ENCODE data around the gene CA6. TPM values are rescaled to one million over a fixed set of nuclear protein-coding genes. Genes with fewer than 3 reads are reported as not detected.
"Not testable (repeated sequence)": the region's sequence is repeated elsewhere in the genome, so short reads cannot be mapped to it uniquely, and the experiment has no call there.

The CA6 gene
- total RNA-seq, 1 donor from 2014 or later = 2.3 TPM

GRCh38 chr1:9002215-9002560 is 56.5 kb downstream of the CA6 start:
- intact Hi-C loops (cut with micrococcal nuclease) = loop anchor here (10.0 kb wide), 1 partner anchor 437 kb away; no protein-coding TSS in a partner anchor

- intact Hi-C loops (cut with micrococcal nuclease) = loop anchor here (2.0 to 10.0 kb wide), 3 partner anchors 125 to 439 kb away; partner anchors contain the start of gene ENO1
Observed at GRCh38 chr1:9004031-9004699, 58.5 kb downstream of the CA6 start.

- intact Hi-C loops (cut with micrococcal nuclease) = loop anchor here (1.0 to 10.0 kb wide), 8 partner anchors 17 to 440 kb away; partner anchors contain the start of gene ENO1
Observed at GRCh38 chr1:9004700-9005394, 59.2 kb downstream of the CA6 start.

- intact Hi-C loops (cut with micrococcal nuclease) = loop anchor here (1.0 to 10.0 kb wide), 8 partner anchors 17 to 441 kb away; partner anchors contain the start of gene ENO1
Observed at GRCh38 chr1:9005395-9005708, 59.7 kb downstream of the CA6 start.

DNA sequence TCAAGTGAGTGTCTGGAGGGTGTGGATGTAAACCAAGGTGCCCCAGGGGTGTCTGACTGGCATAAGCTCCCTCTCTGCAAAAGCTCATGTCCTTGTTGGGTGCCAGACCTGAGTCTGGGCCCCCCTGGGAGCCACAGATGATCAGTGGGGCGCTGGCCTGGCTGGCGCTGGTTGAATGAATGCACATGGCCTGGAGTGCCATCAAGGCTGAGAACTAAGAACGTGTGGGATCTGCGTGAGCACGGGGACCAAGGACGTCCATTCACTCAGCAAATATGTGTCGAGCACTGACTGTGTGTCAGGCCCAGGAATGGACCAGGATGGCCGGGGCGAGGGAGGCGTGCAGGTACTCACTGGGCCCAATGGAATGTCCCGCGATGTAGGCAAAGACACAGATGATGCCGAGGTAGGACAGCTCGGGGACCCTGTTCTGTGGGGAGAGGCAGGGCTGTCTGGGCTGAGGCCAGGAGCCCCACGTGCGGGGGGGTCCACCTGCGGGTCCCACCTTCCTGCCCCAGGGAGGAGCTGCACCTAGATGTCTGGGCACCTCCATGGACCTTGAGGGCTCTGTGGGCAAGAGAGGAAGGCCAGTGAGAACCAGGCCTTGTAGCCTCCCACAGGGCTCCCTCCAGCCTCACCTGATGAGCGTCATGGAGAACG is 61.4 kb downstream of the CA6 start:
- intact Hi-C loops (cut with micrococcal nuclease) = loop anchor here (10.0 kb wide), 1 partner anchor 442 kb away; no protein-coding TSS in a partner anchor

DNA sequence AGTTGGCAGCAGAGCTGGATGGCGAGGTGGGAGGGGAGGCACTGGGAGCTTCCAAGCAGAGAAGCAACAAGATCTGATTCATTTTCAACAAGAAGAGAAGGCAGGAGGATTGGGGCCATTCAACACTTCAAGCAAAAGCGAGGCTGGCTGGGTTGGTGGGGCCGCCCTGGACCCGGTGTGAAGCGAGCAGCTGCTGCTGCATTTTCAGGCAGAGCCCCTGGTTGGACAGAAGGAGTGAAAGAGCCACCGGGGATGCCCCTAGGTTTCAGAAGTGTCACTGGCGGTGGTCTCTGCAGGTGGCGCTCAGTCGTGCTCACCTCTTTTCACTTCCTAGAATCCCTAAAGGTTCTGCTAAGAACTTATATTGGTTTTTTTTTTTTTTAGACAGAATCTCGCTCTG is 62.6 kb downstream of the CA6 start:
- intact Hi-C loops (cut with micrococcal nuclease) = loop anchor here (10.0 kb wide), 1 partner anchor 443 kb away; no protein-coding TSS in a partner anchor

DNA sequence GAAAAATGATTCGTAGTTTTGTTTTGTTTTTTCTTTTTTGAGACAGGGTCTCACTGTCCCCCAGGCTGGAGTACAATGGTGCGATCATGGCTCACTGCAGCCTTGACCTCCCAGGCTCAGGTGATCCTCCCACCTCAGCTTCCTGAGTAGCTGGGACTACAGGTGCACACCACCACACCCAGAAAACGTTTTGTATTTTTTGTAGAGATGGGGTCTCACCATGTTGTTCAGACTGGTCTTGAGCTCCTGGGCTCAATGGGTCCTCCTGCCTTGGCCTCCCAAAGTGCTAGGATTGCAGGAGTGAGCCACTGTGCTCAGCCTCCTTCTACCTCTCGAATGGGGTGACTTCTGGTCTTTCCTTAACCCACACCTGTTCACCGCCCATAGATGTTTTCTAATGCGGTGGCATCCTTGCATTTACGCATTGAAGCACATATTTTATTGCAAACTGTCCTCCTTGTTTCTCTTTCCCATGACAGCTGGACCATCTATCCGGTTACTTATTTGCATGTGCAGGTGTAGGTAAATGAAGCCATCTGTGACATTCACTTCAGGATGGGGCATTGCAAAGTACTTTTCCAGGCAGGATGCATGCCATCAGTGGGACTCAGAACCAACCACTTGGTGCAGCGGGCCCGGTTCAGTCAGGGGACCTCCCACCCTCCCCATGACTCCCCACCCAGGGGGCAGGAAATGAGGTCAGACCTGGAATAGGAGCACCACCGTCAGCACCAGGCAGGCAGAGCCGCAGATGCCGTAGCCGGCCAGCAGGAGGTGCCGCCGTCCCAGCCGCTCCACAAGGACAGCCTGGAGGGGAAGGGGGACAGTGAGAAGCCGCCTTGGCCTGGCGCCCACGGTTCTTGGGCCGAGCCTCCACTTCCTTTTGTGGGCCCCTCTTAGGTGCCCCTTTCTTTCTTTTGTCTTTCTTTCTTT is 64.0 kb downstream of the CA6 start:
- intact Hi-C loops (cut with micrococcal nuclease) = loop anchor here (1.0 to 10.0 kb wide), 2 partner anchors 92 to 445 kb away; no protein-coding TSS in a partner anchor

GRCh38 chr1:9010781-9011323 is 65.2 kb downstream of the CA6 start:
- intact Hi-C loops (cut with micrococcal nuclease) = loop anchor here (1.0 kb wide), 1 partner anchor 90 kb away; no protein-coding TSS in a partner anchor

- intact Hi-C loops (cut with micrococcal nuclease) = no loop called here
Observed at GRCh38 chr1:9013819-9014218, 68.2 kb downstream of the CA6 start.

- intact Hi-C loops (cut with micrococcal nuclease) = no loop called here
Observed at GRCh38 chr1:9014475-9015375, 69.1 kb downstream of the CA6 start.

DNA sequence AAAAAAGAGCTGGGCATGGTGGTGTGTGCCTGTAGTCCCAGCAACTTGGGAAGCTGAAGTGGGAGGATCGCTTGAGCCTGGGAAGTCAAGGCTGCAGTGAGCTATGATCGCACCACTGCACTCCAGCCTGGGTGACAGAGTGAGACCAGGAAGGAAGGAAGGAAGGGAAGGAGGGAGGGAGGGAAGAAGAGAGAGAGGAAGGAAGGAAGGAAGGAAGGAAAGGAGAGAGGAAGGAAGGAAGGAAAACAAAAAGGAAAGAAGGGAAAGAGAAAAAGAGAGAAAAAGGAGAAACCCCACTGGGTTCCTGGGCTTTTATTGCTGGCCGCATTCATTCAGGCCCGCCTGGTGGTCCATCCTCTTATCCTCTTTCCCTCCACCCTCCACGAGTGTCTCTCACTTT is 70.8 kb downstream of the CA6 start:
- intact Hi-C loops (cut with micrococcal nuclease) = no loop called here

DNA sequence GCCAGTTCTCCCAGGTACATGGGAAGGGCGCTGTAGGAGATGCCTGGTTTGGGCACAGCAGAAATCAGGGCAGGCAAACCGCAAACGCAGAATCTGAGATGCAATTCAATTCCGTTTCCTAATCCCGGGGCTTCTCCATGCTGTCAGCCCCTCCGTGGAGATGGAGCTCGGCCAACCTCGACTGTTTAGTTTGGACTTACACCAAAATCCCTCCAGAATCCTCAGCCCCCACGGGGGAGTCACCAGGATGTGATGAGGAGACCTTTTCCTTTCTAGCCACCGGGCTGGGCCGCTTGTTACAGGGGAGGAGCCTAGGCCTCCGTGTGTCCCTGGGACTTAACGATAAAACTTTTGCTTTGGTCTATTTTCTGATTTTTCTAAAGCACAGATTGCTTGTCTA is 72.7 kb downstream of the CA6 start:
- intact Hi-C loops (cut with micrococcal nuclease) = no loop called here

GRCh38 chr1:9019896-9020295 is 74.2 kb downstream of the CA6 start:
- intact Hi-C loops (cut with micrococcal nuclease) = no loop called here

DNA sequence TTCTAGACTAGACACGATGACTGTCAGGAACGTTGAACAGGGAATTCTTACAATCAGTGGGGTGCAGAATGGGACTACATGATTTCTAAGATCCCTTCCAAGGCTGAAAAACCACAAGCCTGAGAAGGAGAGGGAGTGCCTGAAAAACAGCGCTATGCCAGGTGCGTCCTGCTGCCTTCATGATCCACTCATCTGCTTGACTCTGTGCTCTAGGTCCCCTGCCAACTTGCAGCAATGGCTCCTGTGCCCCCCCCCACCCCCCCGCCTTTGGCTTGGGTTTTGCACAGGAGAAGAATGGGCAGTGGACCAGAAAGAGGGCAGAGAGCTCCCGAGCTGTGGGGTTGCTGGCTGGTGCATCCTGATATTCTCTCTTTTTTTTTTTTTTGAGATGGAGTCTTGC is 74.6 kb downstream of the CA6 start:
- intact Hi-C loops (cut with micrococcal nuclease) = no loop called here

DNA sequence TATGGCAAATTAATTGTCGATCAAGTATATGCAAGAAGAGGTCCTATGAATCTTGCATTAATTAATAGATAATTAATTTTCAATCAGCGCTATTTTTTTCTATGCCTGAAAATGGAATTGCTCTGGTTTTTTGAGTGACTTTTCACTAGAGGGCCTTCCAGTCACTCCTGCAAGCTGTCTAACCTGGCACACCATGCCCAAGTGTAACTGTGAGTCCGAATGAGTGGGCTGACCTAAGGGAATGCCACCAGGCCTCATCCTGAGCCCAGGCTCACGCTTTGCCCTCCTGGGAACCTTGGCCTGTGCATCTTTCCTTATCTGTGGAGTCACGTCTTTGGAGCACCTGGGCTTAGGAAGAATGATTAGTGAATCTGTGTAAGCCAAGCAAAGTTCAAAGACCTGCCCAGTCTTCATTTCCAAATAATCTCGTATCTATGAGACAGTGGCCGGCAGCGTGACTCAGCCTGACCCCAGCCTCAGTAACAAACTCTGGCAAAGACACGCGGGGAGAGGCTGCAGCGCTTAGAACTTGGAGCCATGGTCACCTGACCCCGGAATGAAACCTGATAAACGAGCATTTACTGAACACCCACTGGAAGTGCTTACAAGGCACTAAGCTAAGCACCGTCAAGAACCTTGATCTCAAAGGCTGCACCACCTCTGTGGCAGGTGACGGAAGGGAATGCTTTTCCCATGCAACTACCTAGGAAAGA is 76.5 kb downstream of the CA6 start:
- intact Hi-C loops (cut with micrococcal nuclease) = not testable (repeated sequence)

DNA sequence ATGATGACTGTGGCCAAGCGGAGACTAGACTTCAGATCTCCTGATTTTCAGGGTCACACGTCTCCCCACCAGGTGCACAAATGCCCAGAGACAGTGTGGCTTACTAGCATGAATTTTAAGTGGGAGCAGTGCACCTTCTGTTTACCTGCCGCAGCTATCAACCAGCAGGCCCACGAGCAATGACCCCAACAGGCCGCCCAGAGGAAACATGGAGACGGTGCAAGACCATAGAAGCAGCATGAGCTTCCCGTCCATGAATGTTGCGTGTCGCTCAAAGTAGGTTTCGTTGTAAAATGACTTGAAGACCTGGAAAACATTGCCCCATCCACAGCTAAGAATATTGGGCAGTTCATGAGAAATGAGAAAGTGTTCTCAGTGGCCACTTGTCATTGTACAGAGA is 77.1 kb downstream of the CA6 start:
- intact Hi-C loops (cut with micrococcal nuclease) = no loop called here

Measured in T-helper 1 cell treated with Interleukin-12 subunit alpha and Interleukin-12 subunit beta and Interleukin-4 antibody, amounts not matched to agents 30 ng/mL and 1 ng/mL, for 36 hours (primary cell).